Fibroblast of lung (primary cell): ENCODE results near the gene SHROOM3. TPM values are rescaled to one million over a fixed set of nuclear protein-coding genes. Genes with fewer than 3 reads are reported as not detected.

Experiments
- DNase-seq, 2 donors: peaks; one replicate each; pipeline versions ENCODE4 v3.0.0 to v3.0.0-alpha.2; 2010; ENCODE audit warnings: low read depth in 2 of 2
- H2AFZ ChIP-seq: 2 replicates; pipeline ENCODE4 v1.5.1; 2012; ENCODE audit warnings: low read length, control low read depth, inconsistent platforms
- H3K27ac ChIP-seq: 2 replicates; pipeline ENCODE4 v1.5.1; 2011; ENCODE audit warnings: low read length, control low read depth; ENCODE audit not compliant: insufficient read depth
- H3K27me3 ChIP-seq: 2 replicates; pipeline ENCODE4 v1.5.1; 2011; ENCODE audit warnings: mild to moderate bottlenecking, low read length; ENCODE audit not compliant: control insufficient read depth, insufficient read depth
- H3K36me3 ChIP-seq: 2 replicates; pipeline ENCODE4 v1.5.1; 2011; ENCODE audit warnings: low read length; ENCODE audit not compliant: control insufficient read depth, insufficient read depth
- H3K4me1 ChIP-seq: 2 replicates; pipeline ENCODE4 v1.5.1; 2011; ENCODE audit warnings: low read length; ENCODE audit not compliant: control insufficient read depth, insufficient read depth; ENCODE audit errors: extremely low read depth
- H3K4me2 ChIP-seq: 2 replicates; pipeline ENCODE4 v1.5.1; 2011; ENCODE audit warnings: low read length, control low read depth; ENCODE audit not compliant: insufficient read depth; ENCODE audit errors: extremely low read depth
- H3K4me3 ChIP-seq, 4 experiments: fragments of 200-600 bp in 1 of 4; sonication (generic) in 1 of 4; replicated peaks in 1 of 4; 2 replicates each; pipeline ENCODE4 v1.5.1; 2011 to 2016; ENCODE audit warnings: low read length in 4 of 4, low read depth in 3 of 4, mild to moderate bottlenecking in 3 of 4, control low read depth in 2 of 4, inconsistent platforms in 1 of 4, mixed read lengths in 1 of 4; ENCODE audit not compliant: insufficient read depth in 1 of 4; ENCODE audit errors: control extremely low read depth in 1 of 4
- H3K79me2 ChIP-seq: 2 replicates; pipeline ENCODE4 v1.5.1; 2012; ENCODE audit warnings: mild to moderate bottlenecking, low read length, inconsistent platforms; ENCODE audit not compliant: control insufficient read depth, insufficient read depth
- H3K9ac ChIP-seq: 2 replicates; pipeline ENCODE4 v1.5.1; 2011; ENCODE audit warnings: mild to moderate bottlenecking, low read length, control low read depth; ENCODE audit not compliant: insufficient read depth
- H3K9me3 ChIP-seq: 2 replicates; pipeline ENCODE4 v1.5.1; 2012; ENCODE audit warnings: low read depth, low read length; ENCODE audit not compliant: control insufficient read depth, insufficient read depth
- H4K20me1 ChIP-seq: 2 replicates; pipeline ENCODE4 v1.5.1; 2011; ENCODE audit warnings: low read length; ENCODE audit not compliant: control insufficient read depth, insufficient read depth; ENCODE audit errors: extremely low read depth
- EZH2 ChIP-seq: IDR thresholded peaks from 2 replicates; pipeline ENCODE4 v1.5.1; 2012; ENCODE audit warnings: low read length, control low read depth, mild to moderate bottlenecking; ENCODE audit errors: missing control alignments
- polyA plus RNA-seq, 2 donors: library from polyadenylated mRNA; depleted of rRNA in 1 of 2; stranded (reverse) in 1 of 2; unstranded in 1 of 2; fragments of >200 nt; gene quantifications; 2 replicates each; pipeline ENCODE4 v1.2.1, GENCODE V29; 2011 to 2012; ENCODE audit warnings: missing spikeins in 1 of 2
- total RNA-seq: library from RNA; depleted of rRNA; stranded (reverse); fragments of >200 nt; gene quantifications from 2 replicates; pipeline ENCODE4 v1.2.1, GENCODE V29; 2014
- TF ChIP-seq, protein P1 (sequence below), 2 donors: IDR thresholded peaks in 1 of 2; conservative IDR thresholded peaks in 1 of 2; 1 replicate in 1 of 2; 2 replicates in 1 of 2; pipeline ENCODE4 v1.5.1; 2011 to 2012; ENCODE audit warnings: low read length in 2 of 2, control low read depth in 1 of 2, inconsistent platforms in 1 of 2, low read depth in 1 of 2, mild to moderate bottlenecking in 1 of 2

Gene SHROOM3
- total and polyA plus RNA-seq, 2 donors (not counting 1 experiment from before 2014, with no cell fraction given): 9.9 to 23.9 TPM

DNA sequence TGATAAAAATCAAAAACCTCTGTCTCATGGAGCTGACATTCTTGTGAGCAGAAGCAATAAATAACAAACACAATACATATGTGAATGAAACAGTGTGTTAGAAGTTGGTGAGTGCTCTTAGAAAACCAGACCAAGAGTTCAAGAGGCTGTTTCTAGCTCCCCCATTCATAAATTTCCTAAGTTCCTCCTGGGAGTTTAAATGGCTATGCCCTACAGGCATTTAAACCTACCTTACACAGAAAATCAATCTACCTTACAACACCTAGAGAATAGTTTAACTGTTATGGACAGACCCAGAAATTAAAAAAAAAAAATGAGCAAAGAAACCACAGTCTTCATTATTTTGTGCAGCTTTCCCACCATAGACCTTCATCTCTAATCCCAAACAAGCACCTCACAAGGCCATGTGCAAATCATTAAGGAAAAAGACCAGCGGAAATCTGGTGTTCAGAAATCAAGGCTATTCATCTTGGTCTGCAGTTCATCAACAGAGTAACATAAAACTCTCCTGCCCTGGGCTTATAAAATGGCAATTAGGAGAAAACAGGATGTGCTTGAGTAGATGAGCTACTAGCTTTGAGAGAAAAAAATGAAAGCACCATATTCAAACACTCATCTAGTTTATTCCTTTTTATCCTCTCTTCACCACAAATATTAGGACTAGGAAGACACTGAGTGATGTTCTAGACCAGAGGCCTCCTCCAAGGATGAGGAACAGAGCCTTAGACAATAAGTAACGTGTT, 147.2 kb downstream of the SHROOM3 start:
- no peak for DNase-seq
- Histone ChIP-seq H3K36me3 (no peaks in the 10 kb centered on the region), H4K20me1 (no peaks in the 10 kb centered on the region), H3K79me2 (no peaks in the 10 kb centered on the region), H3K4me1 (no peaks in the 10 kb centered on the region), H3K4me3 (no peak overlapping the region), H3K27ac (no peak overlapping the region), H3K9ac (no peak overlapping the region), H3K9me3 (no peaks in the 10 kb centered on the region), H3K4me2 (no peak overlapping the region), H3K27me3 (no peaks in the 10 kb centered on the region), H2AFZ (no peak overlapping the region)
- TF ChIP-seq EZH2: no peak
- TF ChIP-seq, protein P1, sequence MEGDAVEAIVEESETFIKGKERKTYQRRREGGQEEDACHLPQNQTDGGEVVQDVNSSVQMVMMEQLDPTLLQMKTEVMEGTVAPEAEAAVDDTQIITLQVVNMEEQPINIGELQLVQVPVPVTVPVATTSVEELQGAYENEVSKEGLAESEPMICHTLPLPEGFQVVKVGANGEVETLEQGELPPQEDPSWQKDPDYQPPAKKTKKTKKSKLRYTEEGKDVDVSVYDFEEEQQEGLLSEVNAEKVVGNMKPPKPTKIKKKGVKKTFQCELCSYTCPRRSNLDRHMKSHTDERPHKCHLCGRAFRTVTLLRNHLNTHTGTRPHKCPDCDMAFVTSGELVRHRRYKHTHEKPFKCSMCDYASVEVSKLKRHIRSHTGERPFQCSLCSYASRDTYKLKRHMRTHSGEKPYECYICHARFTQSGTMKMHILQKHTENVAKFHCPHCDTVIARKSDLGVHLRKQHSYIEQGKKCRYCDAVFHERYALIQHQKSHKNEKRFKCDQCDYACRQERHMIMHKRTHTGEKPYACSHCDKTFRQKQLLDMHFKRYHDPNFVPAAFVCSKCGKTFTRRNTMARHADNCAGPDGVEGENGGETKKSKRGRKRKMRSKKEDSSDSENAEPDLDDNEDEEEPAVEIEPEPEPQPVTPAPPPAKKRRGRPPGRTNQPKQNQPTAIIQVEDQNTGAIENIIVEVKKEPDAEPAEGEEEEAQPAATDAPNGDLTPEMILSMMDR (conservative IDR thresholded peaks at IDR 0.05 in 1 of 2, IDR thresholded peaks at IDR 0.05 in 1 of 2; ENCODE audit: low read depth in 1 of 2, low read length in 2 of 2): no peak

DNA sequence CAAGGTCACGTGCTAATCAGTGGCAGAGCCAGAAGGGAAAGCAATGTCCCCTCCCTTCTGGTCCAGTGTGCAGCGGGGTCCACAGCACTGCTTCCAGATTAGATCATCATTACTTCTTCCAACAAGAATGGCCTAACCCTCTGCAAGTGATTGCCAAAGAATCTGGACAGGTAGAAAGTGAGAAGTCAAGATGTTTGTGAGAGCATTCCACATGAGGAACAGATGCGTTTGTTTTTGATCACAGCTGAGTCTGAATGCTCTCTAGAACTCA, 147.7 kb downstream of the SHROOM3 start:
- Histone ChIP-seq H4K20me1 (no peaks in the 10 kb centered on the region), H3K79me2 (no peaks in the 10 kb centered on the region), H3K4me2 (no peak overlapping the region), H3K4me3 (no peak overlapping the region), H3K4me1 (no peaks in the 10 kb centered on the region), H3K27me3 (no peaks in the 10 kb centered on the region), H3K9ac (no peak overlapping the region), H3K27ac (no peak overlapping the region), H3K9me3 (no peaks in the 10 kb centered on the region), H2AFZ (no peak overlapping the region), H3K36me3 (no peaks in the 10 kb centered on the region)
- no peak for TF ChIP-seq EZH2
- TF ChIP-seq, protein P1 (conservative IDR thresholded peaks at IDR 0.05 in 1 of 2, IDR thresholded peaks at IDR 0.05 in 1 of 2; ENCODE audit: low read depth in 1 of 2, low read length in 2 of 2): no peak
- DNase-seq: no peak

DNA sequence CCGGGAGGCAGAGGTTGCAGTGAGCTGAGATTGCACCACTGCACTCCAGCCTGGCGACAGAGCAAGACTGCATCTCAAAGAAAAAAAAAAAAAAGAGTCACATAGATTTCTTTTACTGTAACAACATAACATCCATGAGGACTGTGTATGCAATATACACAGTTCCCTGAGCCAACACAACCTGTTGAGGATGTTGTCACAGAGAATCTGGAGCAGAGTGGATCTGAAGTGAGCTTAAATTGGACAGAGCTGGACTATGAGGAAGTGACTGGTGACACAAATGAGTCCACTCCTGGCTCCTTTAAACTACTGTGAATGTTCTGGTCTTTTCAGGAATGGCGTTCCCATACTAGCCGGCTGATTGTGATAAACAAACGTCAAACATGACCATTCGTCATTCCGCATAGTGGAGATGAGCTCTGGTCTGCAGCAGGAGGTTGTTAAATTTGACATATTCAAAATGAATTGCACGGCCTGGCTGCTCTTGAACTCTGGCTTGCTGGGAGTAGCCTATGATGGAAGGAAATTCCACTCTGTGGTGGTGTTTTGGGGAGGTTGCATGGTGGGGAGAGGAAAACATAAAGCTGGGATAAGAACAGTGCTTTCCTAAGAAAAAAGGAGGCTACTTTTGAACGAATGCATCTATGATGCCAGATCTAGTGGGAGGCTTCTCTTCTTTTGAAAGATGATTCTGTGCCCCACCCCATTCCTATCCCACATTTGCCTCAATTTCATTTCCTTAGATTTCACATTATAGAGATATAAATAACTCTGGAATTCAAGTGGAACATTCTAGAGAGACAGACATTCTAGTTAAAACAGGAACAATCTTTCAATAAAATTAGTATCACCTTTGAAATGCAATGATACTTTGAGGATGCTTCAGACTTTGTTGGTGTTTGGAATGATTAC, 149.5 kb downstream of the SHROOM3 start:
- Histone ChIP-seq H3K4me2 (no peak overlapping the region), H3K27me3 (no peaks in the 10 kb centered on the region), H2AFZ (no peak overlapping the region), H3K79me2 (no peaks in the 10 kb centered on the region), H3K4me3 (no peak overlapping the region), H3K9me3 (no peaks in the 10 kb centered on the region), H3K27ac (no peak overlapping the region), H3K36me3 (no peaks in the 10 kb centered on the region), H3K9ac (no peak overlapping the region), H3K4me1 (peaks cover 1% of the 10 kb centered on the region), H4K20me1 (no peaks in the 10 kb centered on the region)
- TF ChIP-seq, protein P1 (conservative IDR thresholded peaks at IDR 0.05 in 1 of 2, IDR thresholded peaks at IDR 0.05 in 1 of 2; ENCODE audit: low read depth in 1 of 2, low read length in 2 of 2): no peak
- TF ChIP-seq EZH2: no peak
- DNase-seq: peak in 1 of 2 donors; percentile 67
